HG02610 (cell line): ENCODE results near the gene SLC16A5.

Experiments used
- ATAC-seq: cut with Tn5 transposase; IDR thresholded peaks from one replicate; pipeline ENCODE4 v1.9.1; 2021; ENCODE audit warnings: mild to moderate bottlenecking, moderate library complexity; ENCODE audit not compliant: unreplicated experiment

Gene SLC16A5

DNA sequence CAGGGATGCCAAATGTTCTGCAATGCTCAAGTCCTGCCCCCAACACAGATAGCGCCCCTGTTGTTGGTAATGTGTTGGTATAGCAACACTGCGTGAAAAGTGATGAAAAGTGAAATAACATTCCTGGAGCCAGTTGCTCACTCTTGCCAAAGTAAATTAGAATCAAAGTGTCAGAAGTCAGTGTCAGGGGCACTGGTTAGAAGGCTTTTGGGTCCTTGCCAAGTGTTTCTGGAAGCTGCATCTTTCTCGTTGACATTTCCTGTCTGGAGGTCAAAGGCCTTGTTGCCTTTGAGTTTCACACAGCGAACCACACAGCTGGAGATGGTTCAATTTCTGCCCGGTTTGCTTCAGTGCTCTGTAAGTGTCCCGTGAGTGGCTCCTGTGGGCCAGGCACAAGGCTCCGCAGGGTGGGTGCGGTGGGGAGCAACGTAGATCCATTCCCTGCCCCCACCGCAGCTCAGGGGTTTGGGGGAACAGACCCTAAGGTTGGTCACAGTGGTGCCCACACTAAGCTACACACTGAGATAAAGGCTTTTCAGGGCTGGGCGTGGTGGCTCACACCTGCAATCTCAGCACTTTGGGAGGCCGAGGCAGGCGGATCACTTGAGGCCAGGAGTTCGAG is 3.6 kb upstream of the SLC16A5 start:
- ATAC-seq: no peak

DNA sequence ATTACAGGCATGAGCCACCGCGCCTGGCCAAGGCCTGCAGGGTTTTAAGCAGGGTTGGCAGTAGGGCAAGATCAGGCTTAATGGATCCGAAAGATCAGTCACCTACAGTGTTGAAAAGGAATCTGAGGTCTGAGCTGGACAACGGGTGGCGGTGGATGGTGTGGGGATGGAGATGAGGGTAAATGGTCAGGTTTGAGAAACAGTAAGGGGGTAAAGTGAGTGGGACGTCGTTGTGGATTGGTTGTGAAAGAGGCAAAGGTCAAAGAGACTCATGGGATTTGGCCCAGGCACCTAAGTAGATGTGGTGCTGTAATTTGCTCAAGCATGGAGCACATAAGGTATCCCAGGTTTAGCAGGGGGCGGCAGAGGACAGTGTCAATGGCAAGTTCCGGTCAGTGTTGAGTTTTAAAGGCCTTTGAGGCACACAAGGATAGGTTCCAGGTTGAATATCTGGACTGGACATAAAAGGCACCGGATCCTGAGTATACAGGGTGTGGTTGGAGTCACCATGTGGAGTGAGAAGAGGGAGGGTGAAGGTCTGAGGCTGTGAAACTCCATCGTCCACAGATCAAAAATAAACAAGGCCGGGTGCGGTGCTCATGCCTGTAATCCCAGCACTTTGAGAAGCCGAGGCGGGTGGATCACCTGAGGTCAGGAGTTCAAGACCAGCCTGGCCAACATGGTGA is 1.1 kb upstream of the SLC16A5 start:
- ATAC-seq: no peak

DNA sequence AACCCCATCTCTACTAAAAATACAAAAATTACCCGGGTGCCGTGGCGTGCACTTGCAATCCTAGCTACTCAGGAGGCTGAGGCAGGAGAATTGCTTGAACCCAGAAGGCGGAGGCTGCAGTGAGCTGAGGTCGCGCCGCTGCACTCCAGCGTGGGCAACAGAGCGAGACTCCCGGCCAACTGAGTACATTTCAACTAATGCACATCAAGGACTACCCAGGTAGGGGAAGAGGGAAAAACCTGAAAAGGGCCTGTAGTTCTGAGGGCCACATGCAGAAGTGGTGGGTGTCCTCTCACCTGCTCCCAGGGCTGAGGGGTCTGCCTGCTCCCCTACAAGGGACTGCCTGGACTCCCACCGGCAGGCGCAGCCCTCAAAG is 584 bp upstream of the SLC16A5 start:
- ATAC-seq: no peak

DNA sequence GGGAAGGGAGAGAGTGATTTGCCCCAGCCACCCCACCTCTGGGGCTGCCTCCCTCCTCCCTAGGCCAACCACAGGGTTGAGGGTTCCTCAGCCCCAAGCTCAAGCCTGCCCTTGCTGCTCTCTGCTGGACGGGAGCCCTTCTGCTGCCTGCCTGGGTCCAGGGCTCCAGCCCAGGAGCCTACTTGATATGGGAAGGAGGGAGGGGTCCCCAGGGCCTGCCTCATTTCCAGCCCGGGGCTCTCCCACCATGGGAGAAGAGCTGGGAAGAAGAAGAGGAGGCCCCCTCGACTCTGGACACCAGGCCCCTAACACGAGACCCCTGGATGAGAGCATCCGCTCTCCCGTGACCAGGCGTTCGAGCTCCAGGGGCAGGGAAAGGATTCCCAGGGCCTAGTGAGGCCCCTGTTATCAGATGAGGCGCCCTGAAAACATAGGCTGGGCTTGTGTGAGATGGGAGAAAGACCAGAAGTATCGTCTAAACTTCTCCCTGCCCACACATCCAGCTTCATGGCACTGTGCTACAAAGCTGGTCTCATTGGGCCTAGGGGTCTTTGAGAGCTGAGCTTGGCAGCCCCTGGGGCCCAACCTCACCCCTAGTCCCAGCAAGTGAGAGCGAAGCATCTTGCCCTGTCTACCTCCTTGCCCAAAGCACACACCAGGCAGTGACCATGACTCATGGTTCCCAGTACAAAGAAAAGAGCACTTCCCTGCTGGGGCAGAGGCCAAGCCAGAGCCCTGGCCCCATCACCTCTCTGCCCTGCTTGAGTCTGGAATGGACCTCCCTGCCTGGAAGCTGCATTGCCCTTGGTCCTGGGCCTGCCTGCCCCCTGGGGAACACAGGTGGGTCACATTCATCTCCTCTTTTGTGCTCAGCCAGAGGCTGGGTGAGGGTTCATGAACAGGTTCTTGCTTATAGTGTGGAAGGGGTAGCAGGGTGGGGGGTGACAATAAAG is 987 bp downstream of the SLC16A5 start:
- ATAC-seq: no peak

DNA sequence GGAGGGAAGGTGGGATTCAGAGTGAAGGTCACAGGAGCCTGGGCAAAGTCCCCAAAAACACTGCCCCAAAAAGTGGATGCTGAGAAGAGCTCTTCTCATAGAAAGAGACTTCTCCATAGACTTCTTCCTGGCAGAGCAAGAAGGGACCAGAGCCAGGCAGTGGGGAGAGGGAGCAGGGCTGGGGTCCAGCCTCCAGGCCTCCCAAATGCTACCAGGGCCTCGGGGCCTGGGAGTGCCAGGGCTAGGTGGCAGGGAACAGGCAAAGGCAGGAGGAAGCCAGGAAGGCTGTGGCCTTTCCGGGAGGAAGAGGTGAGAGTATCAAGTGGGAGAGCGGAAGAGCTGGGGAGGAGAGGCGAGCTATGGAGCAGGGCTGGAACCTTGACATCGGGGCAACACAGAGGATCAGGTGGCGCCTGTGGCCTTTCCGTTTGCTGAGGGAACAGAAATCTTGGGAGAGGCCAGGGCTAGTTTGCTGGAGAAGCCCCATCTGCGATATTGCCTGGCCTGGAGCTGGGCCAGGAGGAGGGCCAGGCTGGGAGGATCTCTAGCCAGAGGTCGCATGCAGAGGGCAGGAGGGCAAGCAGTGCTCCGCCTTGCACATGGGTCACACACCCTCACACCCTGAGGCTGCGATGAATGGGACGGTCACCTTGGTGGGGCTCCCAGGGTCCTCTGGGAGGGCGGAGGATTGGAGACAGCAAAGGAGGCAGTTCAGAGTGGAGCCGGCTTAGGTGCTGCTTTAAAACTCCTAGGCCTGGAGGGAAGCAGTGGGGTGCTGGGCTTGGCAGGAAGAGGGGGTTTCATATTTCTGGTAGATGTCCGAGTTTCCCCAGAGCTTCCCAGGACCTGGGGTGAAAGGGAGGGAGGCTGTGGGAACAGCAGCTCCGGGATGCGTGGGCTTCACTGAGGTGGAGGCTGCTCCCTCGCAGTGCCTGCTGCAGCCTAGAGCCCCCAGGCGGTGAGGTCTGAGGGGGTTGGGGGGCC is 3.4 kb downstream of the SLC16A5 start:
- ATAC-seq: no peak

DNA sequence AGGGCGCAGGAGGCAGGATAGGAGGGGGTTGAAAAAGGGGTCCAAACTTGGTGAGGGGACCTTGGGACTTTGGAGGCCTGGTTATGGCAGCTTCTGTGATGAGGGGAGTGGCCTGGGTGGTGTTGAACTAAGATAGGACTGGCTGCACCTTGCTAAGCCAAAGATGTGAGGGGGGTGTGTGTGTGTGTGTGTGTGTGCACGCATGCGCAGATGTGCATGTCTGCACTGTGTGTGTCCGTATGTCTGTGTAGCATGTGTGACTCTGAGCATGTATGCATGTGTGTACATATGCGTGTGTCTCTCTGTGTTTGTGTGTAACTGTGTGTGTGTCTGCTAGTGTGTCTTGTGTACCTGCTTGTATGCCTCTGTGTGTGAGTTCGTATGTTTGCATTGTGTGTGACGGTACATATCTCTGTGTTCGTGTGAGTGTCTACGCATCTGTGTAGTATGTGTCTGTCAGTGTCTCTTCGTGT is 4.1 kb downstream of the SLC16A5 start:
- ATAC-seq: no peak

DNA sequence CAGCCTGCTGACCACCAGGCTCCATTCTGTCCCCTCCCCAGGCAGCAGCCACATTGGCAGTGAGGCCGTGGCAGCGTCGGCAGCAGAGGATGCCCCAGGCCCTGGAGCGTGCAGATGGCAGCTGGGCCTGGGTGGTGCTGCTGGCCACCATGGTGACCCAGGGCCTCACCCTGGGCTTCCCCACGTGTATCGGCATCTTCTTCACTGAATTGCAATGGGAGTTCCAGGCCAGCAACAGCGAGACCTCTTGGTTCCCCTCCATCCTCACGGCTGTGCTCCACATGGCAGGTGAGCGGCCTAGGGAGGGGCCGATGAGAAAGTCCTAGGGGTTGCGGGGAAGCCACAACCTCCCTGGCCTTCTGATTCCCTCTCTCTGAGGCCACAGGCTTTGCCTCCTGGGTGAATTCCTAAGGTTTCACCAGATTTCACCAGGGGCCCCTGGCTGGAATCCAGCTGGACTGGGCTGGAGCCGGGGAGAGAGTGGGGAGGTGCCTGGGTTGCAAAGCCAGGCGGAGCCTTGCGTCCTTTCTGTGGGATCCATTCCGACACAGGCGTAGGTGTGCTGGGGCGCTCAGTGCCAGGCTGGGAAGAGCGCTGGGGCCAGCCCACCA is 5.9 kb downstream of the SLC16A5 start:
- no peak for ATAC-seq

DNA sequence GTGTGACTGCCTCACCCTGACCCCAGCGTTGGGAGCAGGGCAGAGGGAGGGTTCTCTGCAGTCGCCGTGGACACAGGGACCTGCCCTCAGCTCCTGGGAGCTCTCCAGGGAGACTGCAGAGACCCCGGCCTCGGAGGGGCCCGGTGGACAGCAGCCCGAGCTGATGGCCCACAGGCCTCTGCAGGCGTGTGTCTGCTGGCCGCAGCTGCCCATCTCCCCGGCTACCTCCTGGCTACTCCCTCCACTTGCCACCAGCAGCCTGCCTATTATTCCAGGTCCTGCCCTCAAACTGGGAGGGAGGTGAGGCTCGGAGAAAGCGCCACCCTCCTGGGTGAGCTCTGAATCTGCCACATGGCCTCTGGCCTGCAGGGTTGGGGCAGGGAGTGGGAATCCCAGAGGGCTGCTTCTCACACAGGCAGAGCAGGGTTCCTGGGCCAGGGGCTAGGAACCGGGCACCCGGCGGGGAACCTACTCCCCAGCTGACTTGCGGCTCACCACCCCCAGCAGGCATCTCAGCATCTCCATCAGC is 7.2 kb downstream of the SLC16A5 start:
- ATAC-seq: no peak

DNA sequence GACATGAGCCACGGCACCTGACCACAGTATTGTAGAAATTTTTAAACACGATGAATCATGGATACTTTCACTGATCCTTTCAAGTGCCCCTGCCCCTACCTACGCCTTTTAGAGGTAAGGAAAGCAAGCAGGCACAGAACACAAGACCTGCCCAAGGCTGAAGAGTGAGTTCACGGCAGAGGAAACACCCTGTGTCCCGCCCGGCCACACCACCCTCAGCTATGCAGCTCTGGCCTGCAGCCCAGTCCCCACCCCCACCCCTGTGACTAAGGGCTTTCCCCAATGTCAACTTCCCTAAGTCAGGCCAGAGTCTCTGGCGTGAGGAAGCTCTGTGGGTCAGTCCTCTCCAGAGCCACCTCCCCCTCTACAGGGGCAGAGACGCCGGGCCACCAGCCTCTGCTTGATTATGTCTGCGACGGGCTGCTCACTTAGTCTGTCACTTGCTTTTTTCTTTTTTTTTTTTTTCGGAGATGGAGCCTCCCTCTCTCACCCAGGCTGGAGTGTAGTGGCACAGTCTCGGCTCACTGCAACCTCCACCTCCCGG is 8.4 kb downstream of the SLC16A5 start:
- no peak for ATAC-seq

DNA sequence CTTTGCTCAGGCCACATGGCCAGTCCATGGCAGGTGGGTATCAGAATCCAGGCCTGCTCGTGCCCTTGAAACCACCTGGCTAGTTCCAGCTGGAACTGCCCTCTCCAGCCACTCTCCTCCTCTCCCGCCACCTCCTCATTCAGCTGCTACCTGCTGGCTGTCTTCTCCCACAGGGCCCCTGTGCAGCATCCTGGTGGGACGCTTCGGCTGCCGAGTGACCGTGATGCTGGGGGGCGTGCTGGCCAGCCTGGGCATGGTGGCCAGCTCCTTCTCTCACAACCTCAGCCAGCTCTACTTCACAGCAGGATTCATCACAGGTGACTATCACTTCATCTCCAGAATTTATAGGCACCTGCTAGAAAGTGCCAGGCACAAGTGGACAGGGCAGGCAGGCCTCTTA is 10.1 kb downstream of the SLC16A5 start:
- no peak for ATAC-seq

DNA sequence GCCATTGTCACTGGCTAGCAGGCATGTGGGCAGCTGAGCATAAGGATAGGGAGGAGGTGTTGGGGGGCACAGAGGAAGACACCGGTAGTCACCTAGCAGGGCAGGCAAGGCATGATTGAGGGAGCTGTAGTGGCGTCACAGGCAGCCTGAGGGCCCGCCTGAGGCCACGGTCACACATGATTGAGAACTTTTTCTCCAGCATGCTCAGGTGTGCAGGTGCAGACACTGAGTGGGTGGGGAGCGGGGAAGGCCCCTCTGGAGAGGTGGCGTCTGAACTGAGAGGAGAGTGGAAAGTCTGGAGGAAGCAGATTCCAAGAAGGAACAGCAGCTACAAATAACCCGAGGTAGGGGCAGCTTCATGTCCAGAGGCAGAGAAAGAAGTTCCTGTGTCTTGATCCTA is 11.1 kb downstream of the SLC16A5 start:
- ATAC-seq: no peak

DNA sequence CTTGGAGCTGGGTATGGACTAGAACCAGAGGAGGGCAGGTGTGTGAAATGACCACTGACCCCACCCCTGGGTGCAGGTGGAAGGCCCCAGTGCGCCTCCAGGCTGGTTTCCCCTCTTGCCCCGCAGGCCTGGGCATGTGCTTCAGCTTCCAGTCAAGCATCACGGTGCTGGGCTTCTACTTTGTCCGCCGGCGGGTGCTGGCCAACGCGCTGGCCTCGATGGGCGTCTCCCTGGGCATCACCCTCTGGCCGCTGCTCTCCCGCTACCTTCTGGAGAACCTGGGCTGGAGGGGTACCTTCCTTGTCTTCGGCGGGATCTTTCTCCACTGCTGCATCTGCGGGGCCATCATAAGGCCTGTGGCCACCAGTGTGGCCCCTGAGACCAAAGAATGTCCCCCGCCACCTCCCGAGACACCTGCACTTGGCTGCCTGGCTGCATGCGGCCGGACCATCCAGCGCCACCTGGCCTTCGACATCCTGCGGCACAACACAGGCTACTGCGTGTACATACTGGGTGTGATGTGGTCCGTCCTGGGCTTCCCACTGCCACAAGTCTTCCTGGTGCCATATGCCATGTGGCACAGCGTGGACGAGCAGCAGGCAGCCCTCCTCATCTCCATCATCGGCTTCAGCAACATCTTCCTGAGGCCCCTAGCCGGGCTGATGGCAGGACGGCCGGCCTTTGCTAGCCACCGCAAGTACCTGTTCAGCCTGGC is 12.3 kb downstream of the SLC16A5 start:
- ATAC-seq: no peak

DNA sequence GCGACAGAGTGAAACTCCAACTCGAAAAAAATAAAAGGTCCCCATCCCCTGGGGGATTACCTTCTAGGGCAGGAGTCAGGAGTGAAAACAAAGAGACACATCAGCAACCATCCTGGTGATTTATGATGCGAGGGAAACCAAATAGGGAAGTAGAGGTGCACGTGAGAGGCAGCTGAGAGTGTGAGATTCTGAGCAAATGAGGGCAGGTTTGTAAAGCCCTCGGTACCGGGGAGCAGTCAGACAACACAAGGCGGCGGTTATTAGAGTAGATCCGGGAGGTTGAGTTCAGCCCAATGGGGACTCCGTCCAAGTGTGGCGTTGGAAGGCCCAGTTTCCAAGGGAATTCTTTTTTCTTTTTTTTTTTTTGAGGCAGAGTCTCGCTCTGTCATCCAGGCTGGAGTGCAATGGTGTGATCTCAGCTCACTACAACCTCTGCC is 14.6 kb downstream of the SLC16A5 start:
- ATAC-seq: no peak

DNA sequence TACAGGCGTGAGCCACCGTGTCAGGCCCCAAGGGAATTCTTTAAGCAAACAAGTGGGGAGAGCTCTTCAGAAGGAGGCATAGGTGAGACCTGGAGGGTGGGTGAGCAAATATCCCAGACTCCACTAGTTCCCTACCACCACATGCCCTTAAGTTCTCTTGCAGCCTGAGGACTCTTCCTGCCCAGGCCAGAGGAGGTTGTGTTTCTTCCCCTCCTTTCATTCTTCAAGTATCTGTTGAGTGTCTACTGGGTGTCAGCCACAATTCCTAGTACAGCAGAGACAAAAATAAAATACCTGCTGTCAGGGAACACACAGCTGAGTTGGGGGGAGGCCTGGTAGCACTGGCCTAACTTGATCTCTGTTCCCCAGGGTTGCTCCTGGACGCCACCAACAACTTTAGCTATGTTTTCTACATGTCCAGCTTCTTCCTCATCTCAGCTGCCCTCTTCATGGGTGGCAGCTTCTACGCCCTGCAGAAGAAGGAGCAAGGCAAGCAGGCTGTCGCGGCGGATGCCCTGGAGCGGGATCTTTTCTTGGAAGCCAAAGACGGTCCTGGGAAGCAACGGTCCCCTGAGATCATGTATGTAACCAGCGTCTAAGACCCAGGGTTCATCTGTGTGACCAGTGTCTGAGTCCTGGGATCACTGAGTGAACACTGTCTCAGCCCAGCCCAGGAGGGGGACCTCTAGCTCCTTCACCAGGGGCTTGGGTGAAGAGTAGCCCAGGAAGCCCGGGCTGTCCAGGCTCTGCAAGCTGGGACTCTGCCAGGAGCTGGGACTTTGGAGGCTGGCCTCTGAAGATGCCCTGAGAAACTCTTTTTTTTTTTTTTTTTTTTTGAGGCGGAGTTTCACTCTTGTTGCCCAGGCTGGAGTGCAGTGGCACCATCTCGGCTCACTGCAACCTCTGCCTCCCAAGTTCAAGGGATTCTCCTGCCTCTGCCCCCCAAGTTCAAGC is 16.1 kb downstream of the SLC16A5 start:
- no peak for ATAC-seq

DNA sequence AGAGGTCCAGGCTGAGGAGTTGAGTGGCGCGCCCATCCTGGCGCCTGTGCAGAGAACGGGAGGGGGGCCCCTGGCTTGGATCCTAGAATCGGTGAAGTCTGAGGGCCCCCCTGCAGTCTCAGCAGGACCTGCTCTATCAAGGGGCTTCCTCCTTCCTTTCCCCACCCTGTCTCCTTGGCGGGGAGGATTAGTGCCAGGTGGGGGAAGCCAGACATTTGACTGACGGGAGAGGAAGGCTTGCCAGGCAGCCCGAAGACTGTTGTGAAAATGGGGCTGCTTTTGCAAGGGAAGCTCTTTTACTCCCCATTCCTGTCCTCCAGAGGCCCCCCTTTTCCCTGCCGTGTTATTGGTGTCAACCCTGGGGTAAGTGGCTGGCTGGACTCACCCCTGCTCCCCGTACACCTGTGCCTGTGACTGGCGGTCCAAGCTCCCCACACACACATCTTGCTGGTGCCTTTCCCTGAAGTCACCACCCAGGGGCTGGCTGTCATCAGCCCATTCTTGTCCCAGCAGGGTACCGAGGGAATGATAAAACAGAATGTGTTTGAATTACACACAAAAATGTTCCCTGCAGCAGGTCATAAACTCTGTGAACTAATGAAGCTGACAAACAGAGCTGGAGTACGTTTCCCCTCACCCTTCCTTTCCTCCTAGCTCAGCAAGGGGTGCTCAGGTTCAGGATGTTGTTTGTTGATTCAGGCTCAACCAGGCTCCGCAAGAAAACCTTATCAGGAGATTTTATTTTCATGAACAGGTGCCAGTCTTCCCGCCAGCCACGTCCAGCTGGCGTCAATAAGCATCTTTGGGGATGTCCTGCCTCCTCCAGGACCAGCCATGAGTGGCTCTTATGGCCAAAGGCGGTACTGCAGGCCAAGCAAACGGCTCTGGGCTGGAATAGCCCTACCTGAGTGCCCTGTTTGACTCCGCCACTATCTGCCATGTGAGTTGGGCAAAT is 17.6 kb downstream of the SLC16A5 start:
- ATAC-seq: no peak

DNA sequence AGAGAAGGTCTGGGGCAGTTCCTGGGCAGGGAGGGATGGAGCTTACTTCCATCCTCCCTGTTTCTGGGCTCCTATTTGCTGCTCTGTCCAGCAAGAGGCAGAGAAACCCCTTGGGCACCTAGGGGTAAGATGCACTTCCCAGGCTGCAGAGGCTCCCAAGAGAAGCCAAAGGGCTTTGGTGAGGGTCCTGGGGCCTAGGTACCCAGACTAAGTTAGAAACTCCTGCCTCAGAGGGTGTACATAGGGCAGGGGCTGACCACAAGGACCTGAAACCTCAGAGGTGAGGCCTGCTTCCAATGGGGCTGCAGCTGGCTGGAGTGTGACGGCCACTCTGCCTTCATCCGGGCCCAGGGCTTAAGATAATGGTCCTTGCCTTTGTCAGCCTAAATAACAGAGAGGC is 20.4 kb downstream of the SLC16A5 start:
- no peak for ATAC-seq

DNA sequence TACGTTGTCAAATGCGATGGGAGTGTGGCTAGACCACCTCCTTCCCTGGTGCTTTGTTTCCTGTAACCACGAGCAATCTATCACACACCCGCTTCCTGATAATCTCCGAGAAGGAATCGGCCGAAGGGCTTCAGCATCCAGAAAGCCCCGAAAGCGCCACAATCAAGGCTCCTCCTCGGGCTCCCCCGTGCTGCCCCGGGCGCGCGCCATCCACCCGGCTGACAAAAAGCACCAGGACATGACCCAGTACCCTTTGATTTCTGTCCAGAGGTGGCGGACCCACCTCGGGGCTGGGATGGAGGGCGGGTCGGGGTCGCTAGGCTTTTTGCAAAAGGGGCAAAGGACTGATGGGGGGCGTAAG is 21.3 kb downstream of the SLC16A5 start:
- no peak for ATAC-seq
